GM18951 (cell line): ENCODE results near the gene CD19.
A peak's percentile ranks its signal among the peaks of the same experiment; 100 is the strongest.
"Not testable (repeated sequence)": the region's sequence is repeated elsewhere in the genome, so short reads cannot be mapped to it uniquely, and the experiment has no call there.

Source experiments
- POLR2A ChIP-seq: IDR thresholded peaks from 4 replicates; pipeline ENCODE4 v1.6.1; 2011; ENCODE audit warnings: mild to moderate bottlenecking; ENCODE audit not compliant: insufficient read length, insufficient read depth; ENCODE audit errors: extremely low read depth
- in situ Hi-C: fragments of 300-500 bp; cut with MboI; formaldehyde crosslinking; loops from one replicate; pipeline ENCODE4 v1.12.0; 2022; ENCODE audit warnings: low sequenced_read_pairs, mixed read lengths, inconsistent platforms; ENCODE audit not compliant: unreplicated experiment

Gene CD19

GRCh38 chr16:28918698-28919097, 13.1 kb upstream of the CD19 start:
- in situ Hi-C loops: no loop called here
- TF ChIP-seq POLR2A: no peak

GRCh38 chr16:28923231-28923587, 8.6 kb upstream of the CD19 start:
- in situ Hi-C loops: no loop called here

GRCh38 chr16:28923652-28924398, 7.9 kb upstream of the CD19 start:
- in situ Hi-C loops: no loop called here

More at GRCh38 chr16:28923231-28923587, 8.6 kb upstream of the CD19 start:
- no peak for TF ChIP-seq POLR2A

GRCh38 chr16:28924399-28924761, 7.4 kb upstream of the CD19 start:
- in situ Hi-C loops: no loop called here
- no peak for TF ChIP-seq POLR2A

More at GRCh38 chr16:28923652-28924398, 7.9 kb upstream of the CD19 start:
- TF ChIP-seq POLR2A: peak; percentile 42

- in situ Hi-C loops: no loop called here
- peak; percentile 52 for TF ChIP-seq POLR2A
These were observed 6.9 kb upstream of the CD19 start, which contains the start of gene RABEP2 for GRCh38 chr16:28924762-28925385. RABEP2 (minus strand) TSS chr16:28925238; CDS start chr16:28925163, 75 bp downstream.

GRCh38 chr16:28925386-28926228, 6.2 kb upstream of the CD19 start:
- peak; percentile 80 for TF ChIP-seq POLR2A
- in situ Hi-C loops: no loop called here

GRCh38 chr16:28926284-28926683, 5.5 kb upstream of the CD19 start:
- in situ Hi-C loops: not testable (repeated sequence)

GRCh38 chr16:28927815-28928214, 4.0 kb upstream of the CD19 start:
- in situ Hi-C loops: no loop called here
- TF ChIP-seq POLR2A: no peak

- TF ChIP-seq POLR2A: no peak
- in situ Hi-C loops: no loop called here
These were observed 1.6 kb upstream of the CD19 start for GRCh38 chr16:28930203-28930602.

GRCh38 chr16:28930652-28931051, 1.1 kb upstream of the CD19 start:
- in situ Hi-C loops: no loop called here
- TF ChIP-seq POLR2A: peak; percentile 30

- TF ChIP-seq POLR2A: no peak
- in situ Hi-C loops: no loop called here
These were observed 769 bp downstream of the CD19 start for GRCh38 chr16:28932339-28933141.

- TF ChIP-seq POLR2A: no peak
- in situ Hi-C loops: no loop called here
These were observed 1.4 kb downstream of the CD19 start for GRCh38 chr16:28933171-28933570.

GRCh38 chr16:28935346-28935745, 3.6 kb downstream of the CD19 start:
- in situ Hi-C loops: no loop called here

More at GRCh38 chr16:28935346-28935745, 3.6 kb downstream of the CD19 start:
- no peak for TF ChIP-seq POLR2A
